Measurements from ENCODE around the gene COL8A2.
A peak's percentile ranks its signal among the peaks of the same experiment; 100 is the strongest.

COL8A2 gene

GRCh38 chr1:36157973-36158826, 33.2 kb upstream of the COL8A2 start:
- no peak for DNase-seq (ENCODE audit: low read depth in 1 of 2, low spot score in 1 of 2)

GRCh38 chr1:36157115-36157903, 32.3 kb upstream of the COL8A2 start:
- DNase-seq (ENCODE audit: low read depth in 1 of 2, low spot score in 1 of 2) = no peak

- peak; percentile 24 to 43 for DNase-seq (ENCODE audit: low read depth in 1 of 2, low spot score in 1 of 2)
Observed at GRCh38 chr1:36156329-36157114, 31.5 kb upstream of the COL8A2 start.

GRCh38 chr1:36155408-36156328, 30.6 kb upstream of the COL8A2 start, which contains the start of gene MAP7D1:
Gene MAP7D1, plus strand, starts transcription at chr1:36156160. Its CDS starts 258 bp downstream, at chr1:36156418.
- DNase-seq (ENCODE audit: low read depth in 1 of 2, low spot score in 1 of 2) = peak; percentile 77 to 79

GRCh38 chr1:36154765-36155407, 29.9 kb upstream of the COL8A2 start:
- DNase-seq (ENCODE audit: low read depth in 1 of 2, low spot score in 1 of 2) = no peak

GRCh38 chr1:36154335-36154734, 29.3 kb upstream of the COL8A2 start:
- DNase-seq (ENCODE audit: low read depth in 1 of 2, low spot score in 1 of 2) = no peak

- DNase-seq (ENCODE audit: low read depth in 1 of 2, low spot score in 1 of 2) = no peak
Observed at GRCh38 chr1:36153476-36153875, 28.5 kb upstream of the COL8A2 start.

GRCh38 chr1:36151845-36152203, 26.8 kb upstream of the COL8A2 start:
- no peak for DNase-seq (ENCODE audit: low read depth in 1 of 2, low spot score in 1 of 2)

- no peak for DNase-seq (ENCODE audit: low read depth in 1 of 2, low spot score in 1 of 2)
Observed at GRCh38 chr1:36151134-36151844, 26.3 kb upstream of the COL8A2 start.

GRCh38 chr1:36150296-36151133, 25.5 kb upstream of the COL8A2 start:
- DNase-seq (ENCODE audit: low read depth in 1 of 2, low spot score in 1 of 2) = peak; percentile 39 to 44

GRCh38 chr1:36149973-36150295, 24.9 kb upstream of the COL8A2 start:
- no peak for DNase-seq (ENCODE audit: low read depth in 1 of 2, low spot score in 1 of 2)

GRCh38 chr1:36149237-36149972, 24.4 kb upstream of the COL8A2 start, which contains the start of gene TRAPPC3:
Gene TRAPPC3, minus strand, starts transcription at chr1:36149486. Its CDS starts 108 bp downstream, at chr1:36149378.
- peak; percentile 98 to 99 for DNase-seq (ENCODE audit: low read depth in 1 of 2, low spot score in 1 of 2)

GRCh38 chr1:36148821-36149236, 23.8 kb upstream of the COL8A2 start:
- no peak for DNase-seq (ENCODE audit: low read depth in 1 of 2, low spot score in 1 of 2)

- no peak for DNase-seq (ENCODE audit: low read depth in 1 of 2, low spot score in 1 of 2)
Observed at GRCh38 chr1:36144413-36144812, 19.4 kb upstream of the COL8A2 start.

GRCh38 chr1:36143424-36143823, 18.4 kb upstream of the COL8A2 start:
- DNase-seq (ENCODE audit: low read depth in 1 of 2, low spot score in 1 of 2) = no peak

GRCh38 chr1:36142121-36142520, 17.1 kb upstream of the COL8A2 start:
- no peak for DNase-seq (ENCODE audit: low read depth in 1 of 2, low spot score in 1 of 2)

GRCh38 chr1:36139521-36139920, 14.5 kb upstream of the COL8A2 start:
- no peak for DNase-seq (ENCODE audit: low read depth in 1 of 2, low spot score in 1 of 2)

GRCh38 chr1:36137776-36138175, 12.8 kb upstream of the COL8A2 start:
- no peak for DNase-seq (ENCODE audit: low read depth in 1 of 2, low spot score in 1 of 2)

Data from stimulated activated CD4-positive, alpha-beta T cell treated with anti-CD3 and anti-CD28 coated beads, Interleukin-15, amount 100 ng/mL, for 1 hour (primary cell).